ENCODE results near the gene L1CAM.

Gene L1CAM

DNA sequence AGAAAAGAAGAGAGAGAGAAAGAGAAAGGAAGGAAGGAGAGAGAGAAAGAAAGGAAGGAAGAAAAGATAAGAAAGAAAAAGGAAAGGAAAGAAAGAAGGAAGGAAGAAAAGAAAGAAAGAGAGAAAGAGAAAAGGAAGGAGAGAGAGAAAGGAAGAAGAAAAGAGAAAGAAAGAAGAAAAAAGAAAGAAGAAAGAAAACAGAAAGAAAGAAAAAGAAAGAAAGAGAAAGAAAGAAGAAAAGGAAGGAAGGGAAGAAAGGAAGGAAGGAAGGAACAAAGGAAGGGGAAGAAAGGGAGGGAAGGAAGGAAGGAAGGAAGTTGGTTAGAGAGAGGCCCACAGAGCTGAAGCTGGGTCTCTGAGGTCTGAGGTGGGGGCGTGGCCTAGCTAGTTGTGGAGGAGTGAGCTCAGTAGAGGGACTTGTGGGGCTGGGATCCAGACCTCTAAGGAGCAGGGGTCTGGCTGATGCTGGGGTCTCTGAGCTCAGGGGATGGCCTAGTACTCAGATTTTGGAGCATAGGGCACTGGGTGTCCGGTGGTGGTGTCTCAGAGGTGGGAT lies 28.5 kb downstream of the L1CAM start:
- no peaks in the 10 kb centered on the region for H3K9me3 ChIP-seq (ENCODE audit: insufficient read depth, low read length, severe bottlenecking)
- no peak for ATAC-seq (ENCODE audit: insufficient read depth, low read depth)

DNA sequence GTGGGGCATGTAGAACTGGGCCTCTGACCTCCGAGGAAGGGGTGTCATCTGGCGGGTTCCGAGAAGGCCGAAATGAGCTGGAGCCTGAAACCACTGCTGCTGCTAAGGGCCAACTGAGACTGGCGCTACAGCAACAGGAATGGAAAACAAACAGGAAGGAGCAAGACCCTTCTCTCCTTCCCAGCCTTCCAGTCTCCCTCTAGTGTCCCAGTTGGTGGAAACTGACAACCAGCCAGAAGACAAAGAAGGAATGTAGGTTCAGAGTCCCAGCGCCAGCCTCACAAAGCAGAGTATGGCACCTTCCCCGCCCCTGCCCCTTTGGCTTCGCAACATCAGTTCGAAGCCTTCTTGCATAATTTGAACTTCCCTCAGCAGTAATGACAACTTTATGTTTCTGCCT lies 31.3 kb downstream of the L1CAM start:
- H3K4me1 ChIP-seq (ENCODE audit: insufficient read depth, low read length): no peaks in the 10 kb centered on the region
- no peak overlapping the region for H3K4me3 ChIP-seq (ENCODE audit: low read depth in 1 of 2, low read length in 2 of 2)
- DNase-seq (no peak), ATAC-seq (ENCODE audit: insufficient read depth, low read depth) (no peak)
- H2AFZ ChIP-seq (ENCODE audit: low read depth, low read length): no peak overlapping the region
- no peaks in the 10 kb centered on the region for H3K79me2 ChIP-seq (ENCODE audit: insufficient read depth, low read length)
- H3K9me3 ChIP-seq (ENCODE audit: insufficient read depth, low read length, severe bottlenecking): no peaks in the 10 kb centered on the region
- no peak overlapping the region for H3K4me2 ChIP-seq (ENCODE audit: insufficient read depth, low read length)
- H3K9ac ChIP-seq (ENCODE audit: low read depth, low read length): no peak overlapping the region
- no peaks in the 10 kb centered on the region for H4K20me1 ChIP-seq (ENCODE audit: insufficient read depth, low read length)
- no peaks in the 10 kb centered on the region for H3K27me3 ChIP-seq (ENCODE audit: insufficient read depth, low read length, poor library complexity)
- no peaks in the 10 kb centered on the region for H3K36me3 ChIP-seq (ENCODE audit: insufficient read depth, low read length)
- TF ChIP-seq, protein P1, sequence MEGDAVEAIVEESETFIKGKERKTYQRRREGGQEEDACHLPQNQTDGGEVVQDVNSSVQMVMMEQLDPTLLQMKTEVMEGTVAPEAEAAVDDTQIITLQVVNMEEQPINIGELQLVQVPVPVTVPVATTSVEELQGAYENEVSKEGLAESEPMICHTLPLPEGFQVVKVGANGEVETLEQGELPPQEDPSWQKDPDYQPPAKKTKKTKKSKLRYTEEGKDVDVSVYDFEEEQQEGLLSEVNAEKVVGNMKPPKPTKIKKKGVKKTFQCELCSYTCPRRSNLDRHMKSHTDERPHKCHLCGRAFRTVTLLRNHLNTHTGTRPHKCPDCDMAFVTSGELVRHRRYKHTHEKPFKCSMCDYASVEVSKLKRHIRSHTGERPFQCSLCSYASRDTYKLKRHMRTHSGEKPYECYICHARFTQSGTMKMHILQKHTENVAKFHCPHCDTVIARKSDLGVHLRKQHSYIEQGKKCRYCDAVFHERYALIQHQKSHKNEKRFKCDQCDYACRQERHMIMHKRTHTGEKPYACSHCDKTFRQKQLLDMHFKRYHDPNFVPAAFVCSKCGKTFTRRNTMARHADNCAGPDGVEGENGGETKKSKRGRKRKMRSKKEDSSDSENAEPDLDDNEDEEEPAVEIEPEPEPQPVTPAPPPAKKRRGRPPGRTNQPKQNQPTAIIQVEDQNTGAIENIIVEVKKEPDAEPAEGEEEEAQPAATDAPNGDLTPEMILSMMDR (IDR thresholded peaks at IDR 0.05; ENCODE audit: borderline replicate concordance, extremely low read depth, low read length, poor library complexity, severe bottlenecking): no peak
- TF ChIP-seq EZH2 (IDR thresholded peaks at IDR 0.05; ENCODE audit: borderline replicate concordance, low read depth, low read length, severe bottlenecking): no peak
- H3K27ac ChIP-seq (ENCODE audit: low read length): no peak overlapping the region

More for the DNA sequence above, 28.5 kb downstream of the L1CAM start:
- H2AFZ ChIP-seq (ENCODE audit: low read depth, low read length): no peak overlapping the region
- no peaks in the 10 kb centered on the region for H3K27me3 ChIP-seq (ENCODE audit: insufficient read depth, low read length, poor library complexity)
- no peaks in the 10 kb centered on the region for H3K79me2 ChIP-seq (ENCODE audit: insufficient read depth, low read length)
- H3K4me1 ChIP-seq (ENCODE audit: insufficient read depth, low read length): no peaks in the 10 kb centered on the region
- peak; percentile 26 for DNase-seq
- no peak overlapping the region for H3K9ac ChIP-seq (ENCODE audit: low read depth, low read length)
- H3K4me2 ChIP-seq (ENCODE audit: insufficient read depth, low read length): no peak overlapping the region
- H3K4me3 ChIP-seq (ENCODE audit: low read depth in 1 of 2, low read length in 2 of 2): no peak overlapping the region
- H4K20me1 ChIP-seq (ENCODE audit: insufficient read depth, low read length): no peaks in the 10 kb centered on the region
- no peaks in the 10 kb centered on the region for H3K36me3 ChIP-seq (ENCODE audit: insufficient read depth, low read length)
- TF ChIP-seq, protein P1 (IDR thresholded peaks at IDR 0.05; ENCODE audit: borderline replicate concordance, extremely low read depth, low read length, poor library complexity, severe bottlenecking): no peak
- no peak for TF ChIP-seq EZH2 (IDR thresholded peaks at IDR 0.05; ENCODE audit: borderline replicate concordance, low read depth, low read length, severe bottlenecking)
- H3K27ac ChIP-seq (ENCODE audit: low read length): no peak overlapping the region

DNA sequence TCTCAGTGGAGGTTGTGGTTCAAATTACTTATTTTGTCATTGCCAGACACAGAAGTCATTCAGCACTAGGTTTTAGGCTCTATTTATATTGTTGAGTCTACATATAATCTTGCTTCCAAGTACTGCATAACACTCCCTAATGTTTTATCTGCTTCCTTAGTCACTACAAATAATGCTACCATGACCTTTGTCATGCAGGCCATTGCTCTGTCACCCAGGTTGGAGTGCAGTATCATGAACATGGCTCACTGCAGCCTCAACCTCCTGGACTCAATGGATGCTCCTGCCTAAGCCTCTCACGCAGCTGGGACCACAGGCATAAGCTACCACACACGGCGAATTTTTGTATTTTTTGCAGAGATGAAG lies 32.1 kb downstream of the L1CAM start:
- Histone ChIP-seq H3K4me3 (ENCODE audit: low read depth in 1 of 2, low read length in 2 of 2) (no peak overlapping the region), H3K9me3 (ENCODE audit: insufficient read depth, low read length, severe bottlenecking) (no peaks in the 10 kb centered on the region), H3K79me2 (ENCODE audit: insufficient read depth, low read length) (no peaks in the 10 kb centered on the region), H3K36me3 (ENCODE audit: insufficient read depth, low read length) (no peaks in the 10 kb centered on the region), H3K4me2 (ENCODE audit: insufficient read depth, low read length) (no peak overlapping the region), H4K20me1 (ENCODE audit: insufficient read depth, low read length) (no peaks in the 10 kb centered on the region), H3K27ac (ENCODE audit: low read length) (no peak overlapping the region), H3K9ac (ENCODE audit: low read depth, low read length) (no peak overlapping the region), H3K4me1 (ENCODE audit: insufficient read depth, low read length) (no peaks in the 10 kb centered on the region), H3K27me3 (ENCODE audit: insufficient read depth, low read length, poor library complexity) (no peaks in the 10 kb centered on the region), H2AFZ (ENCODE audit: low read depth, low read length) (no peak overlapping the region)
- ATAC-seq (ENCODE audit: insufficient read depth, low read depth) (no peak), DNase-seq (no peak)
- TF ChIP-seq EZH2 (IDR thresholded peaks at IDR 0.05; ENCODE audit: borderline replicate concordance, low read depth, low read length, severe bottlenecking): no peak
- TF ChIP-seq, protein P1 (IDR thresholded peaks at IDR 0.05; ENCODE audit: borderline replicate concordance, extremely low read depth, low read length, poor library complexity, severe bottlenecking): no peak
